HG03159 (cell line): ENCODE data around the gene ZNF180.
"Not testable (repeated sequence)": the region's sequence is repeated elsewhere in the genome, so short reads cannot be mapped to it uniquely, and the experiment has no call there.

Source experiments
- ATAC-seq: cut with Tn5 transposase; IDR thresholded peaks from one replicate; pipeline ENCODE4 v1.9.1; 2021; ENCODE audit warnings: mild to moderate bottlenecking, moderate library complexity; ENCODE audit not compliant: unreplicated experiment

Gene ZNF180

GRCh38 chr19:44499559-44499958 is 763 bp downstream of the ZNF180 start:
- ATAC-seq: no peak

DNA sequence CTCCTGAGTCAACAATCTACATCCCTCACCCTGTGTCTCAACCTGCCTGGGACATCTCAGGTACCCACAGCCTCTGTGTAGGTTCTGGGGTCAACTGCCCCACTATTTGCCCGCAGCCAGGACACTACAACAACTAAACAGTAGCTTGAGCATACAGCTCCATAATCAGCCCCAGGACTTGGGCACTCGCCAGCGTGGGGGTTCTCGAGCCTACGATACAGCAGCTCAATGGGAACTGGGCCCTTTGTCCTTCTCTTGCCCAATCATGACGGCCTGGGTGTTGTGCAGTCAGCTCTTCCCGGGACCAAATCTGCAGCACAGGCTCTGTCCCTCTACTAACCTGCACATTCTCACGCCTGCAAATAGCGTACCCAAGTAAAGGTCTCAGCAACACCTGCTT is 1.3 kb downstream of the ZNF180 start:
- ATAC-seq: no peak

DNA sequence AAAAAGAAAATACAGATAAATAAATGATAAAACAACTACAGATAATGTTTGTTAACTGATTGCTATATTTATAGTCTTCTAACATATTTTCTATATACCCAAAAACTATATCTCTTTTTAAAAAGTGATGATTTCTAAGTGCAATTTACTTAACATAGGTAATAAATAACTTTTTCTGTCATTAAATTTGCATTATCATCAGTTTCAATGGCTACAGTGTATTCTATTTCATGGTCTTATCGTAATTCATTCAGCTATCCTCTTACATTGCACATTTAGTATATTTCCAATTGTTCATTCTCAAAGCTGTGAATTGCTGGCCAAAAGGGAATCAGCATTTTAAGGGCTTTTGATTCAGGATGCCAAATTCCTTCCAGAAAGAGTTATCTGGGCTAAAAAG is 3.6 kb downstream of the ZNF180 start:
- no peak for ATAC-seq

GRCh38 chr19:44476559-44477408 is 23.5 kb downstream of the ZNF180 start:
- ATAC-seq: no peak

GRCh38 chr19:44468730-44469129 is 31.6 kb downstream of the ZNF180 start:
- ATAC-seq: not testable (repeated sequence)

GRCh38 chr19:44462600-44463286 is 37.6 kb downstream of the ZNF180 start:
- ATAC-seq: not testable (repeated sequence)

- not testable (repeated sequence) for ATAC-seq
Observed at GRCh38 chr19:44456016-44456415, 44.3 kb downstream of the ZNF180 start.

DNA sequence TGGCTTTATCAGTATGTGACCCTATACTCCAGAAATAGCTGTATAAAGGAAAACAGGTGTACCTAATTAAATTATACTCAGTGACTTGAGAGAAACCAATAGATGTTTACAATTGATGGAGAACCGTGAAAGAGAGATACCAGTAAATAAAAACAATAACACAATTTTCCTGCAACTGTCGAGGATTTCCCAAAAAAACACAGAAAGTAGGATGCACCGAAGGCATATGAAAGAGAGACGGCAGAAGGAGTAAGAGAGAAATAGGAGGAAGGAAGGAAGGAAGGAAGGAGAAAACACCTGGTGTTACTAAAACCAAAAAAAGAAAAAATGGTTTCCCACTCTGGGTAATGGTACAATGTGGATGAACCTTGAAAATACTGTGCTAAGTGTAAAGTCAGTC is 45.2 kb downstream of the ZNF180 start:
- no peak for ATAC-seq

DNA sequence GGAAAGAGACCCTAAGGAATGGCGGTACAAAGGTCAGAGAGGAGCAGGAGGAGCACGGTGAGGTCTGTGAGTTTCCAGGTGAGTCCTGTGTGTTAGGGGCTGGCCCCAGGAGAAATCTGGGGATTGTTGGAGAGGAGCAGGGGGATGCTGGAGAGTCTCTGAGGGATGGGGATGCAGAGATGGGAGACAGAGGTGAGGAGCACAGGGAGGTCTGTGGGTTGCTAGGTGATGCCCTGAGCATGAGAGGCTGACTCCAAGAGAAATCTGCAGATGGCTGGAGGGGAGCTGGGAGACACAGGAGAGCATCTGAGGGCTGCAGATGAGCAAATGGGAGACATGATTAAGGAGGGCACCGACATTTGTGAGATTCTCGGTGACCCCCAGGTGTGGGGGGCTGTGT is 48.0 kb downstream of the ZNF180 start:
- no peak for ATAC-seq

DNA sequence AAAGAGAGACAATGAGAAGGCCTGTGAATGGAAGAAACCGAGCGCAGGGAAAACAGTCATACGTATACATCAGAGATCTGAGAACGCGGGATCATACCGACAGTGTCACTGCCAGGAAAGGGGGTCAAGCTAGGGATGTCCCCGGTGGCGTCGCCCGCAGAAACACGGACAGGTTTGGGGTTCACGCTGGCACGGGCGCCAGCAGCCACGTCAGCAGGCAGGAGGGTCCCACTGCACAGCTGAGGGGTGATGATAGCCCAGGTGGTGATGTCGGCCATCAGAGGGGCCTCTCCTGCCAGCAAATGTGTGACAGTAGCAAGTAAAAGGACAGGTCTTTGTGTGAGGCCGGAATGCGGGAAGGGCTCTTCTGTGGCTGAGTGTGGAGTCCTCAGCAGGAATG is 48.6 kb downstream of the ZNF180 start:
- ATAC-seq: no peak

DNA sequence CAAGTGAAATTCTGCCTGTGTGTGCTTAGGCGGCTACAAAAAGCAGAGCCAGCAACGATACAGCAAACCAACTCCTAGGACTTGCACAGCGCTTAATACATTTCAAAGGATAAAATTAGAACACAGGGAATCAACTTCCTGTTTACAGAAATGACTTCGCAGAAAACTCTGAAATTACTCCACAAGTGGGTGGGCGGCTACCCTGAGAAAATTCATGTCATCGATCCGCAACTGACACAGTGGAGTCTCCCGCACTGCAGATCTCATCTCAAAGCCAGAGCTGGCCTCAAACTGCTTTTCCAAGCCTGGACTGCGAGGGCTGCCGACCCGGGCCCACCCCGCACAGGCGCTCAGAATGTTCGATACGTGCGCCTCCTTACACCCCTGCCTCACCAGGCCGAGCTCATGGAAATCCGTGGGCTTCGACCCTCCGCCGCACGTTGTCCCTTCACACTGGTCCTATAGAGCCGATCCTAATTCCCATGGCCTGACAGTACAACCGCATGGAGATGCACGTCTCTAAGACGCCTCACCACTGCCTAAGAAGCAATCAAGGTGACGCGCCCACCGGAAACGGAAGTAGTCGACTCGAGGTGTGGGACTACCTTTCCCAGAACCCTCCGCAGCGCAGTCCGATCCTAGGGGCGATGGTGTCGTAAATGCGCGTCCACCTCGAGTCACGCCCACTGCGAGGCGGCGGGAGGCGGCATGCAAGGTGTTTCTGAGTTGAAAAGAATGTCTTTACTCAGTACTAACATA is 52.2 kb downstream of the ZNF180 start, which contains the start of gene ZNF229:
ZNF229 (minus strand) TSS at position 557 of the 759 bp plus-strand sequence. CDS start 5,625 bp downstream, outside the sequence.
- no peak for ATAC-seq

GRCh38 chr19:44438441-44438840 is 61.9 kb downstream of the ZNF180 start:
- no peak for ATAC-seq

DNA sequence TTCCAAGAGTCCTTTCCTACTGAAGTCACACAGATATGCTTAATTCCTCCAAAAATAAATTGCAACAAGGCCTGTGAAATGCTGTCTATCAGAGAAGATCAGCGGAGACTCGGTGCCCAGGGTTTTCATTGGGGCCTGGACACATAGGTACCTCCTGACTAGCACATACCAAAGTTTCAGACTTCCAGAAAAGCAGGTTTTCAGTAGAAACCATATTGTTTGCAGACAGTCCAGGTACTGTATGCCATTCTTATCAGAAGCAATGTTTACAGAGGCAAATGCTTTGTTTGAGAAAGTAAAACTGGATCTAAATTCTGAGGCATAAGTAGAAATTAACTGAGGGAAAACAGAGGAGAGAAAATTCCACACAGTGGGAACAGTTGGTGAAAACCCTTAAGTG is 64.9 kb downstream of the ZNF180 start:
- ATAC-seq: no peak

- ATAC-seq: no peak
Observed at GRCh38 chr19:44430956-44431355, 69.4 kb downstream of the ZNF180 start.
